Measurements from ENCODE around the gene TFAP2A. TPM values are rescaled to one million over a fixed set of nuclear protein-coding genes. Genes with fewer than 3 reads are reported as not detected.

The TFAP2A gene
- total and polyA plus RNA-seq, 8 donors: 0.17 to 0.97 (median 0.39) TPM

- ATAC-seq (peak; percentile 23), DNase-seq (no peak)
- TF ChIP-seq, protein P1, sequence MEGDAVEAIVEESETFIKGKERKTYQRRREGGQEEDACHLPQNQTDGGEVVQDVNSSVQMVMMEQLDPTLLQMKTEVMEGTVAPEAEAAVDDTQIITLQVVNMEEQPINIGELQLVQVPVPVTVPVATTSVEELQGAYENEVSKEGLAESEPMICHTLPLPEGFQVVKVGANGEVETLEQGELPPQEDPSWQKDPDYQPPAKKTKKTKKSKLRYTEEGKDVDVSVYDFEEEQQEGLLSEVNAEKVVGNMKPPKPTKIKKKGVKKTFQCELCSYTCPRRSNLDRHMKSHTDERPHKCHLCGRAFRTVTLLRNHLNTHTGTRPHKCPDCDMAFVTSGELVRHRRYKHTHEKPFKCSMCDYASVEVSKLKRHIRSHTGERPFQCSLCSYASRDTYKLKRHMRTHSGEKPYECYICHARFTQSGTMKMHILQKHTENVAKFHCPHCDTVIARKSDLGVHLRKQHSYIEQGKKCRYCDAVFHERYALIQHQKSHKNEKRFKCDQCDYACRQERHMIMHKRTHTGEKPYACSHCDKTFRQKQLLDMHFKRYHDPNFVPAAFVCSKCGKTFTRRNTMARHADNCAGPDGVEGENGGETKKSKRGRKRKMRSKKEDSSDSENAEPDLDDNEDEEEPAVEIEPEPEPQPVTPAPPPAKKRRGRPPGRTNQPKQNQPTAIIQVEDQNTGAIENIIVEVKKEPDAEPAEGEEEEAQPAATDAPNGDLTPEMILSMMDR (IDR thresholded peaks at IDR 0.05): no peak
- H3K36me3 ChIP-seq: no peaks in the 10 kb centered on the region
- peak overlapping the region; percentile 30 to 32 for H3K4me3 ChIP-seq
- H3K27me3 ChIP-seq: peaks cover 55 to 93% of the 10 kb centered on the region in 2 donors
- H3K27ac ChIP-seq: no peak overlapping the region
- no peaks in the 10 kb centered on the region for H3K9me3 ChIP-seq
- H3K4me1 ChIP-seq: peaks cover 7 to 15% of the 10 kb centered on the region in 2 donors
- intact Hi-C loops (cut with DNase I): no loop called here
Observed at GRCh38 chr6:10426781-10427279, 12.0 kb upstream of the TFAP2A start.

- TF ChIP-seq, protein P1 (IDR thresholded peaks at IDR 0.05): no peak
- H3K9me3 ChIP-seq: no peaks in the 10 kb centered on the region
- no peaks in the 10 kb centered on the region for H3K36me3 ChIP-seq
- H3K4me1 ChIP-seq: peaks cover 7 to 15% of the 10 kb centered on the region in 2 donors
- intact Hi-C loops (cut with DNase I): no loop called here
- H3K27ac ChIP-seq: no peak overlapping the region
- peaks cover 61 to 98% of the 10 kb centered on the region in 2 donors for H3K27me3 ChIP-seq
- DNase-seq (peak in 2 of 4 donors; percentile 63 to 84), ATAC-seq (peak; percentile 87)
- H3K4me3 ChIP-seq: peak overlapping the region; percentile 30 to 32
Observed at GRCh38 chr6:10425975-10426780, 11.3 kb upstream of the TFAP2A start.

DNA sequence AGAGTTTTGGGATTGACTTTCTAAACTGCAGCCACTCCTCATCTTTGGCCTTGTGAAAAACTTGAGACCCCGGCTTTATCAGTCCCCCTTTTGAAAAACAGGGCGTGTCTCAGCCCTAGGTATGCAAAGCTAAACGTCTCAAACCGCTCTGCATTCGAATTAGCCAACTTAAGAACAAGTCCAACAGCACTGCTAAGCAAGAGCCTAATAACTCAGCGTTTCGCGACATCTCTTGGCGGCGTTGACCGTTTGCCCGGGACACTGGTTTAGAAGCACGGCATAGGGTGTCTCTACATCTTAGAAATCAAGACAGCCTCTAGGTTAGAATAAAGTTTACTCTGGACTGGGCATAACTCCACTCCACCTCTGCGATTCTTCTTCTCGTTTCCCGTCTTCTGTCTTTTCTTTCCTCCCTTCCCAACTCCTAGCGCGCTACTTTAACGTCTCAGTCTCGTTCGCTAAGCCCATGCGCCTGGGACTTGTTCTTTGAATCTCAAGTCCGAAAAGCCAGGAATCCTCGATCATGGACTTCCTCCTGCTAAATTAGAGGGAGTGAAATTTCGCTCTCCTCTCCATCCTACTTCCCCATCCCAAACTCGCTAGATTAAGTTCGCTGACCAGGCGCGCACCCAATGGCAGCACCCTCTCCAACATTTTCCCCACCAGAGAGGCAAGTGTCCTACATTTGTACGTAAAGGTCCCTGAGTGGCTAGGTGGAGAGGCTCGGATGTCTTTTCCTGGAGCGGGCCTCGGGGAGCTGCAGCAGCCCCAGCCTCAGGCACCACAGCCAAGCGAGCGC is 10.5 kb upstream of the TFAP2A start:
- peaks cover 69 to 98% of the 10 kb centered on the region in 2 donors for H3K27me3 ChIP-seq
- no peak overlapping the region for H3K27ac ChIP-seq
- peak overlapping the region; percentile 30 to 32 for H3K4me3 ChIP-seq
- ATAC-seq (no peak), DNase-seq (no peak)
- intact Hi-C loops (cut with DNase I): no loop called here
- no peaks in the 10 kb centered on the region for H3K36me3 ChIP-seq
- TF ChIP-seq, protein P1 (IDR thresholded peaks at IDR 0.05): no peak
- no peaks in the 10 kb centered on the region for H3K9me3 ChIP-seq
- H3K4me1 ChIP-seq: peaks cover 7 to 15% of the 10 kb centered on the region in 2 donors

DNA sequence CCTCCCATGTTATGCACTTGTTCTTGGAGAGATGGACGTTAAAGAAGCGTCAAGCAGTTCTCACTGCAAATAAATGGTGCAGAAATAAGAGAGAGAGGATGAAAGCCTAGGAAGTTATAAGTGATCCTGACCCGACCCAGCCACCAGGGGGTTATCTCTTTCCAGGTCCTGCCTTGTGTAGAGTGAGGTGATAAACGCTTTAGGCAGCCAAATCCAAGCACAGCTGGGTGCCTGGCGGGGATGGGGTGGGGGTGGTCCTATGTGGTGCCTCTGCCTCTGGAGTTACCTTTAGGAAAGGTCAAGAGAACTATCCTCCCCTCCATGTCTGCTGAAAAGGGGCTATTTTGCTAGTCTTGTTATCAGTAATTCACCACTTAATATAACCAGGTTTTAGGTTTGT is 9.2 kb upstream of the TFAP2A start:
- ATAC-seq (no peak), DNase-seq (no peak)
- intact Hi-C loops (cut with DNase I): no loop called here
- TF ChIP-seq, protein P1 (IDR thresholded peaks at IDR 0.05): no peak
- H3K36me3 ChIP-seq: no peaks in the 10 kb centered on the region
- peaks cover 79 to 98% of the 10 kb centered on the region in 2 donors for H3K27me3 ChIP-seq
- no peak overlapping the region for H3K4me3 ChIP-seq
- H3K9me3 ChIP-seq: no peaks in the 10 kb centered on the region
- peaks cover 7 to 15% of the 10 kb centered on the region in 2 donors for H3K4me1 ChIP-seq
- no peak overlapping the region for H3K27ac ChIP-seq

GRCh38 chr6:10422737-10423034 is 7.8 kb upstream of the TFAP2A start:
- ATAC-seq (no peak), DNase-seq (no peak)
- intact Hi-C loops (cut with DNase I): no loop called here
- H3K36me3 ChIP-seq: no peaks in the 10 kb centered on the region
- peaks cover 7 to 15% of the 10 kb centered on the region in 2 donors for H3K4me1 ChIP-seq
- no peaks in the 10 kb centered on the region for H3K9me3 ChIP-seq
- peaks cover 87 to 100% of the 10 kb centered on the region in 2 donors for H3K27me3 ChIP-seq
- no peak overlapping the region for H3K27ac ChIP-seq
- H3K4me3 ChIP-seq: no peak overlapping the region
- TF ChIP-seq, protein P1 (IDR thresholded peaks at IDR 0.05): no peak
